CD4-positive, alpha-beta T cell (primary cell): ENCODE measurements around the gene JAK1. TPM values are rescaled to one million over a fixed set of nuclear protein-coding genes. Genes with fewer than 3 reads are reported as not detected.
A peak's percentile ranks its signal among the peaks of the same experiment; 100 is the strongest.

Experiments
- ATAC-seq: fragments of 200-7000 bp; cut with Tn5 transposase; one replicate; pipeline ENCODE4 v1.10.0; 2022; ENCODE audit warnings: mild to moderate bottlenecking; ENCODE audit not compliant: poor library complexity
- CTCF ChIA-PET: fragments of 350-600 bp; sonication (Branson Sonifier 250); formaldehyde crosslinking; loops from one replicate; lab custom pipeline; 2021; ENCODE audit warnings: antibody characterized with exemption, inconsistent platforms; lab: Charles Lee
- POLR2A ChIA-PET: fragments of 350-600 bp; sonication (Branson Sonifier 250); formaldehyde crosslinking; loops from one replicate; lab custom pipeline; 2021; ENCODE audit warnings: antibody characterized with exemption, inconsistent platforms; lab: Charles Lee
- DNase-seq, 14 experiments: peaks; one replicate each; pipeline ENCODE4 v3.0.0-alpha.2; 2013 to 2020; ENCODE audit warnings: mixed read lengths in 2 of 14
- H3K27ac ChIP-seq, 2 donors: one replicate each; pipeline versions ENCODE4 v1.5.1 to v1.7.0; 2013; ENCODE audit warnings: low read length in 2 of 2, low read depth in 1 of 2, mild to moderate bottlenecking in 1 of 2
- H3K27me3 ChIP-seq, 2 experiments: 1 replicate in 1 of 2; 2 replicates in 1 of 2; pipeline versions ENCODE4 v1.6.1 to v1.7.0; 2013; ENCODE audit warnings: low read length in 2 of 2, control low read depth in 1 of 2, mild to moderate bottlenecking in 1 of 2, moderate library complexity in 1 of 2; ENCODE audit not compliant: insufficient read depth in 2 of 2, control insufficient read depth in 1 of 2
- H3K36me3 ChIP-seq: one replicate; pipeline ENCODE4 v1.6.1; 2013; ENCODE audit warnings: low read length, control low read depth; ENCODE audit not compliant: insufficient read depth
- H3K4me1 ChIP-seq: one replicate; pipeline ENCODE4 v1.6.1; 2013; ENCODE audit warnings: low read length, control low read depth; ENCODE audit not compliant: insufficient read depth
- H3K4me3 ChIP-seq: one replicate; pipeline ENCODE4 v1.5.1; 2013; ENCODE audit warnings: mild to moderate bottlenecking, low read length, moderate library complexity
- H3K9me3 ChIP-seq, 2 experiments: 1 replicate in 1 of 2; 2 replicates in 1 of 2; pipeline versions ENCODE4 v1.6.1 to v1.7.0; 2013; ENCODE audit warnings: low read length in 2 of 2, mild to moderate bottlenecking in 2 of 2, control low read depth in 1 of 2, moderate library complexity in 1 of 2; ENCODE audit not compliant: control insufficient read depth in 1 of 2, insufficient read depth in 1 of 2
- H3K27ac Mint-ChIP-seq: one replicate; pipeline ENCODE4 v1.8.0; 2020; ENCODE audit warnings: mixed read lengths
- H3K27me3 Mint-ChIP-seq: one replicate; pipeline ENCODE4 v1.8.0; 2021; ENCODE audit warnings: mixed read lengths
- H3K36me3 Mint-ChIP-seq: one replicate; pipeline ENCODE4 v1.8.0; 2021; ENCODE audit warnings: low read depth, mixed read lengths
- H3K4me1 Mint-ChIP-seq: one replicate; pipeline ENCODE4 v1.8.0; 2021; ENCODE audit warnings: low read depth, mixed read lengths
- H3K4me3 Mint-ChIP-seq: one replicate; pipeline ENCODE4 v1.8.0; 2020; ENCODE audit warnings: mild to moderate bottlenecking, mixed read lengths
- H3K9me3 Mint-ChIP-seq: one replicate; pipeline ENCODE4 v1.8.0; 2020; ENCODE audit warnings: mixed read lengths
- intact Hi-C, 2 experiments: fragments of 100-400 bp; cut with DNase I in 1 of 2; cut with micrococcal nuclease in 1 of 2; formaldehyde crosslinking; loops; one replicate each; pipeline versions ENCODE4 v1.15.1 to v1.9.0; 2023 to 2025; cut with DNase I, micrococcal nuclease
- total RNA-seq, 174 experiments: library from RNA in 2 of 174; stranded (reverse) in 2 of 174; gene quantifications; one replicate each; pipeline ENCODE4 v1.2.3 and lab custom pipeline; 2021 to 2026
- TF ChIP-seq, protein P1 (sequence below): fragments of 200-600 bp; IDR thresholded peaks from one replicate; pipeline ENCODE4 v1.8.0; 2022; ENCODE audit warnings: antibody characterized with exemption, mild to moderate bottlenecking

The JAK1 gene
- total RNA-seq, 2 experiments from 2014 or later: 240 to 252 TPM

- H3K9me3 ChIP-seq: peaks cover 0 to 3% of the 10 kb centered on the region in 2 experiments
- ChIA-PET POLR2A (interaction anchor here (0.6 to 1.7 kb wide), 5 partner anchors 14 to 62 kb away, joined by 3 to 12 read pairs (median 4); partner anchors contain the start of gene JAK1), CTCF (interaction anchor here (0.8 kb wide), 2 partner anchors 9 to 17 kb away, joined by 3 read pairs; no protein-coding TSS in a partner anchor)
- H3K9me3 Mint-ChIP-seq: no peaks in the 10 kb centered on the region
- H3K27me3 Mint-ChIP-seq: no peaks in the 10 kb centered on the region
- peak overlapping the region; percentile 69 for H3K27ac Mint-ChIP-seq
- peak overlapping the region; percentile 72 for H3K4me3 Mint-ChIP-seq
- no peak overlapping the region for H3K4me3 ChIP-seq
- DNase-seq: no peak
- peaks cover 3% of the 10 kb centered on the region for H3K36me3 ChIP-seq
- H3K27me3 ChIP-seq: no peaks in the 10 kb centered on the region
- intact Hi-C loops: no loop called here
- peak; percentile 62 for ATAC-seq
- peaks cover 13% of the 10 kb centered on the region for H3K36me3 Mint-ChIP-seq
- TF ChIP-seq, protein P1, sequence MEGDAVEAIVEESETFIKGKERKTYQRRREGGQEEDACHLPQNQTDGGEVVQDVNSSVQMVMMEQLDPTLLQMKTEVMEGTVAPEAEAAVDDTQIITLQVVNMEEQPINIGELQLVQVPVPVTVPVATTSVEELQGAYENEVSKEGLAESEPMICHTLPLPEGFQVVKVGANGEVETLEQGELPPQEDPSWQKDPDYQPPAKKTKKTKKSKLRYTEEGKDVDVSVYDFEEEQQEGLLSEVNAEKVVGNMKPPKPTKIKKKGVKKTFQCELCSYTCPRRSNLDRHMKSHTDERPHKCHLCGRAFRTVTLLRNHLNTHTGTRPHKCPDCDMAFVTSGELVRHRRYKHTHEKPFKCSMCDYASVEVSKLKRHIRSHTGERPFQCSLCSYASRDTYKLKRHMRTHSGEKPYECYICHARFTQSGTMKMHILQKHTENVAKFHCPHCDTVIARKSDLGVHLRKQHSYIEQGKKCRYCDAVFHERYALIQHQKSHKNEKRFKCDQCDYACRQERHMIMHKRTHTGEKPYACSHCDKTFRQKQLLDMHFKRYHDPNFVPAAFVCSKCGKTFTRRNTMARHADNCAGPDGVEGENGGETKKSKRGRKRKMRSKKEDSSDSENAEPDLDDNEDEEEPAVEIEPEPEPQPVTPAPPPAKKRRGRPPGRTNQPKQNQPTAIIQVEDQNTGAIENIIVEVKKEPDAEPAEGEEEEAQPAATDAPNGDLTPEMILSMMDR: no peak
- H3K4me1 ChIP-seq: peaks cover 40% of the 10 kb centered on the region
- no peak overlapping the region for H3K27ac ChIP-seq
- peaks cover 91% of the 10 kb centered on the region for H3K4me1 Mint-ChIP-seq
Measured at GRCh38 chr1:64940025-64940424, 26.3 kb downstream of the JAK1 start.

GRCh38 chr1:64938991-64939390, 27.4 kb downstream of the JAK1 start:
- ChIA-PET POLR2A (interaction anchor here (1.7 kb wide), 1 partner anchor 27 kb away, joined by 12 read pairs; the partner anchor contains the start of gene JAK1), CTCF (no interaction called here)
- intact Hi-C loops: no loop called here
- Mint-ChIP-seq H3K27me3 (no peaks in the 10 kb centered on the region), H3K9me3 (no peaks in the 10 kb centered on the region), H3K27ac (peak overlapping the region; percentile 1), H3K4me3 (peak overlapping the region; percentile 51), H3K36me3 (peaks cover 14% of the 10 kb centered on the region), H3K4me1 (peaks cover 93% of the 10 kb centered on the region)
- H3K27ac ChIP-seq: no peak overlapping the region
- H3K9me3 ChIP-seq: peaks cover 0 to 3% of the 10 kb centered on the region in 2 experiments
- TF ChIP-seq, protein P1: no peak
- H3K4me3 ChIP-seq: no peak overlapping the region
- H3K4me1 ChIP-seq: peaks cover 51% of the 10 kb centered on the region
- DNase-seq (no peak), ATAC-seq (no peak)
- peaks cover 3% of the 10 kb centered on the region for H3K36me3 ChIP-seq
- no peaks in the 10 kb centered on the region for H3K27me3 ChIP-seq

DNA sequence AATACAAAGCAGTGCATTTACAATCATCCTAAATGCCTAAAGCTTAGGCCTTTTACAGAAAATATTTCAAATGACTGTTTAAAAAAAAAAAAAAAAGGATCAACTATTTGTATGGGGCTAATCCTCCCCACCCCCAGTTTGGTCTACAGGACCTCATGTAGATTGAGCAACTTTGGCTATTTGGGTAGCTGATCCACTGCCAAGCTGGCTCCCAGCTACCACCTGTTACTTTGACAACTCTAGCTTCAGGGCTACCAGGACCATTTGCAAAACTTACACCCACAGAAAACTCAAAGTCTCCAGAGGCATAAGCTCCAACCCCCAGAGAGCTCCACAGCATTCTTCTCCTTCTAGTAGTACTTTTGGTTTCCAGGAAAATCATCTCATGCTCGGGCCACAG, 29.4 kb downstream of the JAK1 start:
- Mint-ChIP-seq H3K27me3 (no peaks in the 10 kb centered on the region), H3K9me3 (no peaks in the 10 kb centered on the region), H3K4me3 (no peak overlapping the region), H3K4me1 (peaks cover 92% of the 10 kb centered on the region), H3K36me3 (peaks cover 22% of the 10 kb centered on the region), H3K27ac (peak overlapping the region; percentile 55)
- no peak for ATAC-seq
- Histone ChIP-seq H3K27me3 (no peaks in the 10 kb centered on the region), H3K4me3 (no peak overlapping the region), H3K9me3 (peaks cover 0 to 3% of the 10 kb centered on the region in 2 experiments), H3K4me1 (peaks cover 61% of the 10 kb centered on the region), H3K36me3 (peaks cover 3% of the 10 kb centered on the region), H3K27ac (no peak overlapping the region)
- intact Hi-C loops: loop anchor here in 1 of 2 experiments (2.0 kb wide), 1 partner anchor 14 kb away; no protein-coding TSS in a partner anchor
- ChIA-PET POLR2A (interaction anchor here (0.7 to 1.4 kb wide), 3 partner anchors 9 to 63 kb away, joined by 3 to 6 read pairs (median 6); no protein-coding TSS in a partner anchor), CTCF (interaction anchor here (0.6 to 1.0 kb wide), 4 partner anchors 15 to 1367 kb away, joined by 3 read pairs; no protein-coding TSS in a partner anchor)
- no peak for DNase-seq
- TF ChIP-seq, protein P1: no peak
